Trophoblast cell (in vitro differentiated cells and primary cell): ENCODE results near the gene IDH3G.
"Not testable (repeated sequence)": the region's sequence is repeated elsewhere in the genome, so short reads cannot be mapped to it uniquely, and the experiment has no call there.

ENCODE experiments used
- DNase-seq, 2 donors: peaks; one replicate each; pipeline ENCODE4 v3.0.0-alpha.2; 2016
- H2AFZ ChIP-seq: 2 replicates; pipeline ENCODE4 v1.6.1; 2013; ENCODE audit warnings: low read length, moderate library complexity, mild to moderate bottlenecking; ENCODE audit not compliant: insufficient read depth, poor library complexity
- H2AK5ac ChIP-seq: 2 replicates; pipeline ENCODE4 v1.6.1; 2013; ENCODE audit warnings: mild to moderate bottlenecking, low read length
- H2BK120ac ChIP-seq: 2 replicates; pipeline ENCODE4 v1.6.1; 2013; ENCODE audit warnings: low read length, mild to moderate bottlenecking, moderate library complexity; ENCODE audit not compliant: insufficient read depth, poor library complexity
- H2BK12ac ChIP-seq: 2 replicates; pipeline ENCODE4 v1.6.1; 2013; ENCODE audit warnings: mild to moderate bottlenecking, low read length, moderate library complexity
- H2BK5ac ChIP-seq: 2 replicates; pipeline ENCODE4 v1.6.1; 2013; ENCODE audit warnings: low read length, low read depth, moderate library complexity, mild to moderate bottlenecking; ENCODE audit not compliant: poor library complexity
- H3K14ac ChIP-seq: 2 replicates; pipeline ENCODE4 v1.6.1; 2013; ENCODE audit warnings: mild to moderate bottlenecking, low read length
- H3K18ac ChIP-seq: 2 replicates; pipeline ENCODE4 v1.6.1; 2013; ENCODE audit warnings: mild to moderate bottlenecking, low read length
- H3K23ac ChIP-seq: 2 replicates; pipeline ENCODE4 v1.6.1; 2013; ENCODE audit warnings: low read length
- H3K27ac ChIP-seq: 2 replicates; pipeline ENCODE4 v1.5.1; 2013; ENCODE audit warnings: low read depth, mild to moderate bottlenecking, inconsistent platforms, low read length, moderate library complexity
- H3K27me3 ChIP-seq: 2 replicates; pipeline ENCODE4 v1.6.1; 2013; ENCODE audit warnings: inconsistent platforms, mild to moderate bottlenecking, low read length, moderate library complexity; ENCODE audit not compliant: insufficient read depth
- H3K36me3 ChIP-seq, 2 experiments: 1 replicate in 1 of 2; 2 replicates in 1 of 2; pipeline ENCODE4 v1.6.1; 2013; ENCODE audit warnings: low read length in 2 of 2, mild to moderate bottlenecking in 2 of 2, moderate library complexity in 1 of 2; ENCODE audit not compliant: insufficient read depth in 2 of 2, control insufficient read depth in 1 of 2
- H3K4ac ChIP-seq: 2 replicates; pipeline ENCODE4 v1.6.1; 2013; ENCODE audit warnings: low read depth, mild to moderate bottlenecking, low read length, moderate library complexity
- H3K4me1 ChIP-seq, 2 experiments: 1 replicate in 1 of 2; 2 replicates in 1 of 2; pipeline ENCODE4 v1.6.1; 2013; ENCODE audit warnings: low read length in 2 of 2, mild to moderate bottlenecking in 2 of 2, moderate library complexity in 1 of 2; ENCODE audit not compliant: insufficient read depth in 2 of 2, control insufficient read depth in 1 of 2
- H3K4me2 ChIP-seq: 2 replicates; pipeline ENCODE4 v1.6.1; 2013; ENCODE audit warnings: inconsistent platforms, mild to moderate bottlenecking, low read length, moderate library complexity
- H3K4me3 ChIP-seq: 2 replicates; pipeline ENCODE4 v1.5.1; 2013; ENCODE audit warnings: mild to moderate bottlenecking, low read depth, low read length, inconsistent platforms
- H3K79me1 ChIP-seq: one replicate; pipeline ENCODE4 v1.6.1; 2013; ENCODE audit warnings: low read length
- H3K79me2 ChIP-seq: 2 replicates; pipeline ENCODE4 v1.6.1; 2013; ENCODE audit warnings: low read length, mild to moderate bottlenecking; ENCODE audit not compliant: control insufficient read depth, insufficient read depth, poor library complexity
- H3K9ac ChIP-seq: 2 replicates; pipeline ENCODE4 v1.6.1; 2013; ENCODE audit warnings: mild to moderate bottlenecking, low read length
- H3K9me3 ChIP-seq: 2 replicates; pipeline ENCODE4 v1.6.1; 2013; ENCODE audit warnings: low read depth, mild to moderate bottlenecking, control low read depth, inconsistent platforms, low read length; ENCODE audit not compliant: insufficient read depth
- H4K12ac ChIP-seq: 2 replicates; pipeline ENCODE4 v1.6.1; 2013; ENCODE audit warnings: low read depth, mild to moderate bottlenecking, low read length, moderate library complexity
- H4K8ac ChIP-seq: 2 replicates; pipeline ENCODE4 v1.6.1; 2013; ENCODE audit warnings: low read depth, mild to moderate bottlenecking, low read length, moderate library complexity
- H4K91ac ChIP-seq: one replicate; pipeline ENCODE4 v1.6.1; 2013; ENCODE audit warnings: low read depth, mild to moderate bottlenecking, low read length, moderate library complexity
- WGBS: extraction: QIAGEN DNeasy Blood & Tissue Kit; methylation state at CpG from one replicate; pipeline ENCODE4 v1.1.7; 2013; ENCODE audit warnings: missing lambda C conversion rate; ENCODE audit not compliant: insufficient read length, insufficient coverage; ENCODE audit errors: extremely low coverage; 5-methylcytosine and 5-hydroxymethylcytosine counted together

The IDH3G gene

GRCh38 chrX:153755136-153755535 lies 39.0 kb downstream of the IDH3G start:
- H3K79me1 ChIP-seq, result no peaks in the 10 kb centered on the region
- no peaks in the 10 kb centered on the region for H3K36me3 ChIP-seq
- H2BK5ac ChIP-seq, result no peak overlapping the region
- H3K4me2 ChIP-seq, result no peak overlapping the region
- no peaks in the 10 kb centered on the region for H3K4me1 ChIP-seq
- no peak for DNase-seq
- H4K12ac ChIP-seq, result no peak overlapping the region
- no peak overlapping the region for H2AK5ac ChIP-seq
- H2BK120ac ChIP-seq, result no peak overlapping the region
- no peak overlapping the region for H3K27ac ChIP-seq
- H3K27me3 ChIP-seq, result no peaks in the 10 kb centered on the region
- H4K91ac ChIP-seq, result no peak overlapping the region
- WGBS, result no CpG with 5 or more reads among the region's 1 CpG
- no peak overlapping the region for H4K8ac ChIP-seq
- H3K9ac ChIP-seq, result no peak overlapping the region
- no peak overlapping the region for H2BK12ac ChIP-seq
- H3K18ac ChIP-seq, result no peak overlapping the region
- no peak overlapping the region for H3K4ac ChIP-seq
- H3K9me3 ChIP-seq, result no peaks in the 10 kb centered on the region
- no peak overlapping the region for H3K23ac ChIP-seq
- no peak overlapping the region for H3K14ac ChIP-seq
- no peak overlapping the region for H3K4me3 ChIP-seq
- H2AFZ ChIP-seq, result no peak overlapping the region
- H3K79me2 ChIP-seq, result no peaks in the 10 kb centered on the region

DNA sequence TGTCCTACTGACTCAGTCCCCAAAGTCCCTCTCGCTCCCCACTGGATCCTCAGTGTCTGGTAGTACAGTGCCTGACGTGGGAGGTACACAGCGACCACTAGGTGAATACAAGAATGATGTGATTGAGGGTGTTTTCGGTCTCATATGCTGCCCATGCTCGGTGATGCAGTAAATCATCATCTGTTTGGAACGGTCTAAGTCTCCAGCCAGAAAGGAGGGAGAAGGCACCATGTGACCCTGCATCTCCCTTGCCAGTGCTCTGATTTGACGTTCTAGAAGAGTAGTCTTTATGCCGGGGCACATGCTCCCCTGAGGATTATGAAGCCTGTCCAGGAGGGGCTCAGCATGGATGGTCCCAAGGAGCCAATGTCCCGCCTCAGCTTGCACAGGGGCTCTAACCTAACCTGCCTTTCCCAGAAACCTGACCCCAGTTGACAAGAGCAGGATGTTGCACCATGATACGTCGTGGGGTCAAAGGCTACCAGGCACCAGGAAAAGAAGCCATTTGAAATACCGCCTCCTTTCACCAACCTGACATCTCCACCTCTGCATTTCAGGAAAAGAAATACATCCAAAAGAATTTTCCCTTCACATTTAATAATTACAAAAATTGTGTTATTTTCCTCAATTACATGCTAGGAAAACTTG lies 43.9 kb downstream of the IDH3G start:
- Histone ChIP-seq H3K4me2 (no peak overlapping the region), H2BK12ac (no peak overlapping the region), H3K27me3 (no peaks in the 10 kb centered on the region), H3K23ac (no peak overlapping the region), H3K18ac (no peak overlapping the region), H2BK5ac (no peak overlapping the region), H3K9me3 (no peaks in the 10 kb centered on the region), H3K79me1 (no peaks in the 10 kb centered on the region), H2AK5ac (no peak overlapping the region), H3K4ac (no peak overlapping the region), H2AFZ (no peak overlapping the region), H4K8ac (no peak overlapping the region), H4K12ac (no peak overlapping the region), H3K4me1 (no peaks in the 10 kb centered on the region), H3K9ac (no peak overlapping the region), H3K36me3 (no peaks in the 10 kb centered on the region), H4K91ac (no peak overlapping the region), H2BK120ac (no peak overlapping the region), H3K4me3 (no peak overlapping the region), H3K27ac (no peak overlapping the region), H3K79me2 (no peaks in the 10 kb centered on the region), H3K14ac (no peak overlapping the region)
- WGBS, result no CpG with 5 or more reads among the region's 12 CpGs
- no peak for DNase-seq

DNA sequence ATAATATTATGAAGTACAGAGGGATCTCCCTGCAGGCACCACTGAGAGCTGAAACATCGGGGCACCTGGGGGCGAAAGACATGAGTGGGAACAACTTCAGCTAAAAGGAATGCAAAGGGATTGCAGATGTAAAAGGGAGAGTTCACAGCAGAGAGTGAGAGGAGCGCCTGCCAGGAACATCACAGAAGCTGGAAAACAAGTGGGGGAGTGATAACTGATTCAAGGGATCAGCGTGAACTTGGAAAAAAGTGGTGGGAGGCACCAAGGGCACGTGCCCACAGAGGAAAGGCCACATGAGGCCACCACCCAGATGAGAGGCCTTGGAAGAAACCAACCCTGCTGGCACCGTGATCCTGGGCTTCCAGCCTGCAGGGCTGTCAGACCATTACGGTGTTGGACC lies 45.2 kb downstream of the IDH3G start:
- H2BK5ac ChIP-seq, H3K4me3 ChIP-seq: not testable (repeated sequence)
- no CpG with 5 or more reads among the region's 7 CpGs for WGBS

DNA sequence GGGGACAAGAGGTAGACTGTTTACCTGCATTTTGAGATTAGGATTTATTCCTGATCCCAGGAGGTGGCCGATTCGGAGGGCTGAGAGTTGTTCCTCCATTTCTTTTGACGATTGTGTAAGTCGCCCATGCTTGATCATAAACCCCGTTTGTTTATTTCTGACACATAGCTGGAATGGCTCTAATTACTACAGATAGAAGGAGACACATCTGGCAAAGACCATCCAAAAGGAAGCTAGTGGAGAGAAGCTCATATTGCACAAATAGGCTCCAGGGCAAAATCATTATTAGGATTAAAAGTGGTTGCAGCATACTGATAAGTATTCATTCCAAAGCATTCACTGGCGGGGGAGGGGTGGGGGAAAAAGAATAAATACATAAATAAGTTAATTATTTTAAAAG lies 47.2 kb downstream of the IDH3G start:
- H3K18ac ChIP-seq, H3K79me2 ChIP-seq, H4K8ac ChIP-seq: not testable (repeated sequence)

More for the DNA sequence above, 45.2 kb downstream of the IDH3G start:
- H3K4ac ChIP-seq, H3K79me1 ChIP-seq, H2AFZ ChIP-seq, H3K4me1 ChIP-seq, H3K9me3 ChIP-seq, H4K91ac ChIP-seq, H3K9ac ChIP-seq, H3K79me2 ChIP-seq, H4K12ac ChIP-seq, H3K27ac ChIP-seq, H2AK5ac ChIP-seq, DNase-seq, H4K8ac ChIP-seq, H3K36me3 ChIP-seq, H2BK12ac ChIP-seq, H3K14ac ChIP-seq, H2BK120ac ChIP-seq, H3K23ac ChIP-seq, H3K4me2 ChIP-seq, H3K18ac ChIP-seq, H3K27me3 ChIP-seq: not testable (repeated sequence)

More for the DNA sequence above, 47.2 kb downstream of the IDH3G start:
- H3K27me3 ChIP-seq, H3K36me3 ChIP-seq, H3K4ac ChIP-seq, H3K4me2 ChIP-seq, H3K23ac ChIP-seq, H3K14ac ChIP-seq, H3K9me3 ChIP-seq, H3K79me1 ChIP-seq, H3K9ac ChIP-seq, H2BK120ac ChIP-seq, H3K4me3 ChIP-seq, DNase-seq, H2BK12ac ChIP-seq, H3K27ac ChIP-seq, H4K91ac ChIP-seq, H2BK5ac ChIP-seq, H2AK5ac ChIP-seq, H2AFZ ChIP-seq, H4K12ac ChIP-seq: not testable (repeated sequence)
- peaks cover 9 to 13% of the 10 kb centered on the region in 2 experiments for H3K4me1 ChIP-seq
- WGBS, result no CpG with 5 or more reads among the region's 6 CpGs
